ENCODE results near the gene TMEM163. TPM values are rescaled to one million over a fixed set of nuclear protein-coding genes. Genes with fewer than 3 reads are reported as not detected.

The TMEM163 gene
- total and polyA plus RNA-seq, 8 donors = 0.58 to 16.7 (median 3.2) TPM; not detected in 1

- Histone ChIP-seq H3K27ac (no peak overlapping the region), H3K9me3 (no peaks in the 10 kb centered on the region), H3K4me1 (no peaks in the 10 kb centered on the region), H3K4me3 (no peak overlapping the region), H3K36me3 (no peaks in the 10 kb centered on the region), H3K27me3 (no peaks in the 10 kb centered on the region)
- TF ChIP-seq POLR2A (IDR thresholded peaks at IDR 0.05) = no peak
- no peak for TF ChIP-seq CTCF (IDR thresholded peaks at IDR 0.05)
- TF ChIP-seq POLR2AphosphoS5 (IDR thresholded peaks at IDR 0.05) = no peak
- TF ChIP-seq EP300 (IDR thresholded peaks at IDR 0.05) = no peak
- WGBS, 5 donors = 59 to 73% (median 68%) methylated on average over 2 of the region's 2 CpGs
- no peak for DNase-seq
- intact Hi-C loops (cut with DNase I; ENCODE audit: low total_unique reads) = loop anchor here (10.0 kb wide), 1 partner anchor 152 kb away; no protein-coding TSS in a partner anchor
Measured at GRCh38 chr2:134582547-134582899, 136.3 kb downstream of the TMEM163 start.

- H3K27me3 ChIP-seq = no peaks in the 10 kb centered on the region
- DNase-seq = no peak
- H3K27ac ChIP-seq = no peak overlapping the region
- intact Hi-C loops (cut with DNase I; ENCODE audit: low total_unique reads) = loop anchor here (10.0 kb wide), 1 partner anchor 153 kb away; no protein-coding TSS in a partner anchor
- no peaks in the 10 kb centered on the region for H3K9me3 ChIP-seq
- H3K4me1 ChIP-seq = no peaks in the 10 kb centered on the region
- TF ChIP-seq EP300 (IDR thresholded peaks at IDR 0.05) = no peak
- TF ChIP-seq CTCF (IDR thresholded peaks at IDR 0.05) = no peak
- no peak for TF ChIP-seq POLR2A (IDR thresholded peaks at IDR 0.05)
- no peak for TF ChIP-seq POLR2AphosphoS5 (IDR thresholded peaks at IDR 0.05)
- no peak overlapping the region for H3K4me3 ChIP-seq
- 91 to 94% (median 93%) methylated on average over 10 of the region's 10 CpGs for WGBS, 5 donors
- H3K36me3 ChIP-seq = no peaks in the 10 kb centered on the region
Measured at GRCh38 chr2:134581877-134582546, 136.8 kb downstream of the TMEM163 start.

DNA sequence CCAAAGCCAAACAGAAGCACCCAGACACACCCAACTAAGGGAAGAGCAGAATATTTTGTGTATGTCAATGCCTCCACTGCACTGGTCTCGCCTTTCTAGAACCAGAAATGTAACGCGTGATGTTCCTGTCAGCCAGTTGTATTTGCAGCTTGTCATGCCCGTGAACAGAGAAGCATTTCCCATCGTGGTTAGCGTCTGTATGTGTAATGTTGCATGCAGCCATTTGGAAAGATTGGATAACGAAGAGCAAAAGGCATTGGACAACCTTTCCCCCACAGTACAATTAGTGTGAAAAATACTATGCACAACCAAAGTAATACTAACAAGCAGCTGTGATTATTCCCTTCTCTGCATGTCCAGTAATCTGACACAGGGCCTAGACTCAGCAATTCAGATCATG is 140.5 kb downstream of the TMEM163 start:
- Histone ChIP-seq H3K27ac (no peak overlapping the region), H3K4me3 (no peak overlapping the region), H3K27me3 (no peaks in the 10 kb centered on the region), H3K4me1 (no peaks in the 10 kb centered on the region), H3K9me3 (no peaks in the 10 kb centered on the region), H3K36me3 (no peaks in the 10 kb centered on the region)
- no peak for DNase-seq
- intact Hi-C loops (cut with DNase I; ENCODE audit: low total_unique reads) = no loop called here
- TF ChIP-seq CTCF (IDR thresholded peaks at IDR 0.05) (no peak), POLR2AphosphoS5 (IDR thresholded peaks at IDR 0.05) (no peak), EP300 (IDR thresholded peaks at IDR 0.05) (no peak), POLR2A (IDR thresholded peaks at IDR 0.05) (no peak)
- WGBS, 5 donors = 77 to 88% (median 84%) methylated on average over 7 of the region's 7 CpGs

GRCh38 chr2:134576478-134576877 is 142.3 kb downstream of the TMEM163 start:
- H3K27ac ChIP-seq = no peak overlapping the region

More at GRCh38 chr2:134576478-134576877, 142.3 kb downstream of the TMEM163 start:
- H3K4me3 ChIP-seq = no peak overlapping the region
- no peak for DNase-seq
- intact Hi-C loops (cut with DNase I; ENCODE audit: low total_unique reads) = no loop called here
- H3K9me3 ChIP-seq = no peaks in the 10 kb centered on the region
- no peaks in the 10 kb centered on the region for H3K27me3 ChIP-seq
- H3K36me3 ChIP-seq = no peaks in the 10 kb centered on the region
- no peak for TF ChIP-seq EP300 (IDR thresholded peaks at IDR 0.05)
- no peak for TF ChIP-seq CTCF (IDR thresholded peaks at IDR 0.05)
- TF ChIP-seq POLR2A (IDR thresholded peaks at IDR 0.05) = no peak
- H3K4me1 ChIP-seq = no peaks in the 10 kb centered on the region

Data from stomach (tissue), 9 donors.